ENCODE results near the gene SH3GLB1. TPM values are rescaled to one million over a fixed set of nuclear protein-coding genes. Genes with fewer than 3 reads are reported as not detected.
"Not testable (repeated sequence)": the region's sequence is repeated elsewhere in the genome, so short reads cannot be mapped to it uniquely, and the experiment has no call there.

Gene SH3GLB1
- total RNA-seq, 1 experiment from 2014 or later: 42.4 TPM

GRCh38 chr1:86701731-86702130 lies 2.6 kb upstream of the SH3GLB1 start:
- Histone ChIP-seq H3K79me2 (ENCODE audit: insufficient read depth, low read length) (peaks cover 18% of the 10 kb centered on the region), H3K27ac (ENCODE audit: low read depth, low read length) (no peak overlapping the region), H2AFZ (ENCODE audit: low read depth, low read length, poor library complexity, severe bottlenecking) (no peak overlapping the region), H3K4me3 (replicated peaks in 1 of 2; ENCODE audit: low read depth in 1 of 2, low read length in 2 of 2) (no peak overlapping the region), H3K9me2 (ENCODE audit: insufficient read depth) (no peaks in the 10 kb centered on the region), H3K4me2 (ENCODE audit: low read length) (no peak overlapping the region), H3K9me3 (ENCODE audit: control insufficient read depth in 1 of 2, insufficient read depth in 1 of 2, low read depth in 1 of 2, low read length in 2 of 2) (no peaks in the 10 kb centered on the region), H3K27me3 (ENCODE audit: insufficient read depth, low read length) (no peaks in the 10 kb centered on the region), H4K20me1 (ENCODE audit: insufficient read depth) (no peaks in the 10 kb centered on the region), H3K4me1 (ENCODE audit: control insufficient read depth in 1 of 2, insufficient read depth in 2 of 2, low read length in 2 of 2) (peaks cover 0 to 14% of the 10 kb centered on the region in 2 experiments; a peak in 2 of 4 replicates), H3K9ac (ENCODE audit: low read length) (no peak overlapping the region), H3K36me3 (ENCODE audit: control insufficient read depth in 1 of 2, insufficient read depth in 2 of 2, low read length in 2 of 2) (no peaks in the 10 kb centered on the region)
- BruUV-seq (replicated peaks): no TSS peak
- POLR2A ChIA-PET: no interaction called here
- CTCF ChIA-PET: no interaction called here
- intact Hi-C loops (cut with micrococcal nuclease): no loop called here
- TF ChIP-seq ELF1 (IDR thresholded peaks at IDR 0.05; ENCODE audit: borderline replicate concordance, low read depth) (no peak), SRF (IDR thresholded peaks at IDR 0.05; ENCODE audit: low read depth) (no peak), ZFX (IDR thresholded peaks at IDR 0.05) (no peak), RAD21 (IDR thresholded peaks at IDR 0.05; ENCODE audit: low read depth) (no peak), JUND (IDR thresholded peaks at IDR 0.05) (no peak), EGR1 (IDR thresholded peaks at IDR 0.05; ENCODE audit: low read depth) (no peak), CEBPB (IDR thresholded peaks at IDR 0.05; ENCODE audit: low read depth) (no peak)
- ATAC-seq: no peak
- no peak for DNase-seq (ENCODE audit: low read depth, low spot score)
- RAD21 ChIA-PET (ENCODE audit: low non-redundant PET in 1 of 2, low total read pairs in 2 of 2, uncharacterized antibody in 2 of 2, unreplicated experiment in 2 of 2): no interaction called here

GRCh38 chr1:86702954-86703494 lies 1.4 kb upstream of the SH3GLB1 start:
- POLR2A ChIA-PET; intact Hi-C loops (cut with micrococcal nuclease); H3K9me2 ChIP-seq (ENCODE audit: insufficient read depth); H3K4me3 ChIP-seq (replicated peaks in 1 of 2; ENCODE audit: low read depth in 1 of 2, low read length in 2 of 2); H3K9ac ChIP-seq (ENCODE audit: low read length); H3K4me2 ChIP-seq (ENCODE audit: low read length); H4K20me1 ChIP-seq (ENCODE audit: insufficient read depth); RAD21 ChIA-PET (ENCODE audit: low non-redundant PET in 1 of 2, low total read pairs in 2 of 2, uncharacterized antibody in 2 of 2, unreplicated experiment in 2 of 2); H3K27ac ChIP-seq (ENCODE audit: low read depth, low read length); H3K27me3 ChIP-seq (ENCODE audit: insufficient read depth, low read length); H3K36me3 ChIP-seq (ENCODE audit: control insufficient read depth in 1 of 2, insufficient read depth in 2 of 2, low read length in 2 of 2); ATAC-seq; DNase-seq (ENCODE audit: low read depth, low spot score); BruUV-seq (replicated peaks); H3K9me3 ChIP-seq (ENCODE audit: control insufficient read depth in 1 of 2, insufficient read depth in 1 of 2, low read depth in 1 of 2, low read length in 2 of 2): not testable (repeated sequence)
- H2AFZ ChIP-seq (ENCODE audit: low read depth, low read length, poor library complexity, severe bottlenecking): peak overlapping the region; percentile 86
- CTCF ChIA-PET: interaction anchor here (1.9 to 2.0 kb wide), 2 partner anchors 39 to 78 kb away, joined by 4 to 10 read pairs; no protein-coding TSS in a partner anchor
- peaks cover 31% of the 10 kb centered on the region for H3K79me2 ChIP-seq (ENCODE audit: insufficient read depth, low read length)
- peaks cover 0 to 14% of the 10 kb centered on the region in 2 experiments; a peak in 2 of 4 replicates for H3K4me1 ChIP-seq (ENCODE audit: control insufficient read depth in 1 of 2, insufficient read depth in 2 of 2, low read length in 2 of 2)
